Type B pancreatic cell (in vitro differentiated cells): ENCODE data around the gene C1R. TPM values are rescaled to one million over a fixed set of nuclear protein-coding genes. Genes with fewer than 3 reads are reported as not detected.

Experiments
- DNase-seq: peaks from one replicate; pipeline ENCODE4 v3.0.0; 2021; ENCODE audit warnings: mixed read lengths; ENCODE audit not compliant: unreplicated experiment; ENCODE audit errors: extremely low spot score
- H3K27ac Mint-ChIP-seq: 2 replicates; pipeline ENCODE4 v1.8.0; 2021; ENCODE audit warnings: mild to moderate bottlenecking, mixed read lengths
- H3K27me3 Mint-ChIP-seq: 2 replicates; pipeline ENCODE4 v1.8.0; 2021; ENCODE audit warnings: mixed read lengths
- H3K36me3 Mint-ChIP-seq: 2 replicates; pipeline ENCODE4 v1.8.0; 2021; ENCODE audit warnings: mixed read lengths
- H3K4me1 Mint-ChIP-seq: one replicate; pipeline ENCODE4 v1.8.0; 2021; ENCODE audit warnings: mixed read lengths; ENCODE audit not compliant: unreplicated experiment
- H3K4me3 Mint-ChIP-seq: 2 replicates; pipeline ENCODE4 v1.8.0; 2021; ENCODE audit warnings: mild to moderate bottlenecking, mixed read lengths
- H3K9me3 Mint-ChIP-seq: 2 replicates; pipeline ENCODE4 v1.8.0; 2021; ENCODE audit warnings: mixed read lengths
- CTCF ChIP-seq: fragments of 200-600 bp; sonication (generic); conservative IDR thresholded peaks from 2 replicates; pipeline ENCODE4 v1.5.0; 2021; ENCODE audit warnings: antibody characterized with exemption, mild to moderate bottlenecking
- total RNA-seq: library from RNA; stranded (reverse); gene quantifications from 2 replicates; pipeline ENCODE4 v1.2.1, GENCODE V29; 2021; ENCODE audit warnings: low replicate concordance

C1R gene
- total RNA-seq, 1 donor from 2014 or later = 6.5 TPM

GRCh38 chr12:7075939-7076338 lies 16.3 kb downstream of the C1R start:
- Mint-ChIP-seq H3K27me3 (peaks cover 45% of the 10 kb centered on the region), H3K4me1 (no peaks in the 10 kb centered on the region), H3K27ac (no peak overlapping the region), H3K9me3 (no peaks in the 10 kb centered on the region), H3K36me3 (no peaks in the 10 kb centered on the region), H3K4me3 (no peak overlapping the region)
- no peak for TF ChIP-seq CTCF
- no peak for DNase-seq

GRCh38 chr12:7075518-7075917 lies 16.7 kb downstream of the C1R start:
- Mint-ChIP-seq H3K27me3 (peaks cover 50% of the 10 kb centered on the region), H3K4me1 (no peaks in the 10 kb centered on the region), H3K4me3 (no peak overlapping the region), H3K9me3 (no peaks in the 10 kb centered on the region), H3K27ac (no peak overlapping the region), H3K36me3 (no peaks in the 10 kb centered on the region)
- no peak for DNase-seq
- TF ChIP-seq CTCF = no peak

GRCh38 chr12:7073946-7074345 lies 18.3 kb downstream of the C1R start:
- H3K9me3 Mint-ChIP-seq = no peaks in the 10 kb centered on the region
- no peak overlapping the region for H3K4me3 Mint-ChIP-seq
- DNase-seq = no peak
- no peak overlapping the region for H3K27ac Mint-ChIP-seq
- TF ChIP-seq CTCF = no peak
- H3K36me3 Mint-ChIP-seq = no peaks in the 10 kb centered on the region
- no peaks in the 10 kb centered on the region for H3K4me1 Mint-ChIP-seq
- H3K27me3 Mint-ChIP-seq = peaks cover 53% of the 10 kb centered on the region

- Mint-ChIP-seq H3K36me3 (no peaks in the 10 kb centered on the region), H3K4me1 (no peaks in the 10 kb centered on the region), H3K27me3 (peaks cover 60% of the 10 kb centered on the region), H3K9me3 (no peaks in the 10 kb centered on the region), H3K27ac (no peak overlapping the region), H3K4me3 (no peak overlapping the region)
- no peak for TF ChIP-seq CTCF
- no peak for DNase-seq
Observed at GRCh38 chr12:7072554-7072953, 19.7 kb downstream of the C1R start.

- Mint-ChIP-seq H3K27ac (no peak overlapping the region), H3K27me3 (peaks cover 58% of the 10 kb centered on the region), H3K4me1 (no peaks in the 10 kb centered on the region), H3K4me3 (no peak overlapping the region), H3K9me3 (no peaks in the 10 kb centered on the region), H3K36me3 (no peaks in the 10 kb centered on the region)
- no peak for TF ChIP-seq CTCF
- DNase-seq = no peak
Observed at GRCh38 chr12:7072035-7072434, 20.2 kb downstream of the C1R start.

GRCh38 chr12:7069386-7069785 lies 22.9 kb downstream of the C1R start:
- H3K9me3 Mint-ChIP-seq = no peaks in the 10 kb centered on the region
- no peak overlapping the region for H3K27ac Mint-ChIP-seq
- no peak overlapping the region for H3K4me3 Mint-ChIP-seq
- no peaks in the 10 kb centered on the region for H3K36me3 Mint-ChIP-seq
- no peak for DNase-seq
- H3K27me3 Mint-ChIP-seq = peaks cover 43% of the 10 kb centered on the region
- no peaks in the 10 kb centered on the region for H3K4me1 Mint-ChIP-seq
- no peak for TF ChIP-seq CTCF
